ENCODE measurements around the gene TMEM125. TPM values are rescaled to one million over a fixed set of nuclear protein-coding genes. Genes with fewer than 3 reads are reported as not detected.

The TMEM125 gene
- total RNA-seq, 1 experiment from 2014 or later, result 21.5 TPM

- peaks cover 26% of the 10 kb centered on the region for H3K36me3 Mint-ChIP-seq
- peaks cover 16% of the 10 kb centered on the region for H3K4me1 Mint-ChIP-seq
- TF ChIP-seq ZNF671 (CRISPR knock-in tag; IDR thresholded peaks at IDR 0.05) (no peak), ESRRA (CRISPR knock-in tag; IDR thresholded peaks at IDR 0.05; ENCODE audit: borderline replicate concordance) (no peak), ZNF317 (CRISPR knock-in tag; IDR thresholded peaks at IDR 0.05; ENCODE audit: borderline replicate concordance, low read depth) (no peak), TP53 (CRISPR knock-in tag; IDR thresholded peaks at IDR 0.05) (no peak), CREM (CRISPR knock-in tag; IDR thresholded peaks at IDR 0.05) (no peak), IRF2 (CRISPR knock-in tag; IDR thresholded peaks at IDR 0.05; ENCODE audit: borderline replicate concordance, low read depth) (no peak), JAZF1 (CRISPR knock-in tag; IDR thresholded peaks at IDR 0.05) (no peak), IRF1 (CRISPR knock-in tag; IDR thresholded peaks at IDR 0.05) (no peak)
- ChIA-PET CTCF (interaction anchor here (2.8 kb wide), 1 partner anchor 9 kb away, joined by 14 read pairs; the partner anchor contains the start of gene C1orf210), POLR2A (interaction anchor here (0.7 kb wide), 2 partner anchors 8 to 82 kb away, joined by 3 read pairs; partner anchors contain the start of gene CDC20)
- DNase-seq (ENCODE audit: low spot score) (no peak), ATAC-seq (no peak)
- no peaks in the 10 kb centered on the region for H3K27me3 Mint-ChIP-seq (ENCODE audit: low read depth)
- H3K27ac Mint-ChIP-seq, result peak overlapping the region; percentile 40; the same call in 1 of the 2 replicates
- H3K4me3 Mint-ChIP-seq, result no peak overlapping the region
- H3K9me3 Mint-ChIP-seq, result no peaks in the 10 kb centered on the region
Observed at GRCh38 chr1:43276673-43277072, 6.9 kb downstream of the TMEM125 start.

- H3K9me3 Mint-ChIP-seq, result no peaks in the 10 kb centered on the region
- H3K36me3 Mint-ChIP-seq, result peaks cover 30% of the 10 kb centered on the region
- ChIA-PET CTCF (no interaction called here), POLR2A (no interaction called here)
- H3K27me3 Mint-ChIP-seq (ENCODE audit: low read depth), result no peaks in the 10 kb centered on the region
- ATAC-seq, result no peak
- peak overlapping the region; percentile 40; the same call in 1 of the 2 replicates for H3K27ac Mint-ChIP-seq
- DNase-seq (ENCODE audit: low spot score), result no peak
- H3K4me3 Mint-ChIP-seq, result no peak overlapping the region
- peaks cover 13% of the 10 kb centered on the region for H3K4me1 Mint-ChIP-seq
- TF ChIP-seq ATF1 (CRISPR knock-in tag; IDR thresholded peaks at IDR 0.05) (no peak), ZNF121 (CRISPR knock-in tag; IDR thresholded peaks at IDR 0.05) (no peak), FOXK1 (CRISPR knock-in tag; IDR thresholded peaks at IDR 0.05) (no peak), SP1 (CRISPR knock-in tag; conservative IDR thresholded peaks at IDR 0.05) (no peak), USF1 (CRISPR knock-in tag; IDR thresholded peaks at IDR 0.05) (no peak), ZMAT4 (CRISPR knock-in tag; IDR thresholded peaks at IDR 0.05) (no peak), FOXP4 (CRISPR knock-in tag; IDR thresholded peaks at IDR 0.05) (no peak), ARID4B (CRISPR knock-in tag; IDR thresholded peaks at IDR 0.05; ENCODE audit: borderline replicate concordance) (no peak), NFYB (CRISPR knock-in tag; conservative IDR thresholded peaks at IDR 0.05; ENCODE audit: low read depth) (no peak), ETV6 (CRISPR knock-in tag; IDR thresholded peaks at IDR 0.05) (no peak), ZNF138 (CRISPR knock-in tag; conservative IDR thresholded peaks at IDR 0.05) (no peak), TEAD4 (CRISPR knock-in tag; IDR thresholded peaks at IDR 0.05) (no peak), HMGXB4 (CRISPR knock-in tag; IDR thresholded peaks at IDR 0.05) (no peak), ZNF512 (CRISPR knock-in tag; IDR thresholded peaks at IDR 0.05; ENCODE audit: borderline replicate concordance) (no peak)
Observed at GRCh38 chr1:43277116-43277876, 7.5 kb downstream of the TMEM125 start.

All from WTC11 (cell line).